ENCODE results near the gene TMEM144.

Gene TMEM144

GRCh38 chr4:158209825-158210807 is at the start of gene TMEM144:
TSS of gene TMEM144 (plus strand) at chr4:158210486. CDS start at chr4:158212668, 2,182 bp downstream.
- peak within 1 kb of the TSS; percentile 14 to 46 (median 28) for H3K4me3 ChIP-seq
- H3K27ac ChIP-seq: peak within 1 kb of the TSS; percentile 45 to 94 (median 87)

GRCh38 chr4:158161551-158162354 is 48.5 kb upstream of the TMEM144 start:
- H3K27ac ChIP-seq: peak overlapping the region in 10 of 21 experiments; percentile 8 to 82 (median 41)

DNA sequence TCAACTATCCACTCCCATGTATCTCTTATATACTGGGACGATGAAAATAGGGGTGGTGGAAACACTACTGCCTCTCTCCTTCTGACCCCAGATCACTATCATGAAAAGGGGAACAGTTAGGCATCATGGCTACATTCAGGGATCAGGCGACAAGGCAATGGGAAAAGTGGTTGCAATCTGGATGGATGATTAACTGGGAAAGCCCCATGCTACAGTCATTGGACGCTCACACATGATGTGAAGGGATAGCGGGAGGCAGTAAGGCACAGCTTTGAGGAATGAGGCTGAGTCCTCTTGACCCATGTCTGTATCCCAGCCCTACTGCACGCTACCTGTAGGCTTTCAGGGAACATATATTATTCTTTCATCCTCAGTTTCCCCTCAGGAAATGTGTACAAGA is 47.7 kb upstream of the TMEM144 start:
- no peak overlapping the region for H3K4me3 ChIP-seq
- peak overlapping the region in 4 of 21 experiments; percentile 24 to 82 (median 56) for H3K27ac ChIP-seq

More at GRCh38 chr4:158161551-158162354, 48.5 kb upstream of the TMEM144 start:
- H3K4me3 ChIP-seq: no peak overlapping the region

GRCh38 chr4:158163941-158164767 is 46.1 kb upstream of the TMEM144 start:
- Histone ChIP-seq H3K27ac (peak overlapping the region in 1 of 21 experiments; percentile 29), H3K4me3 (no peak overlapping the region)

- peak overlapping the region in 1 of 21 experiments; percentile 29 for H3K27ac ChIP-seq
- H3K4me3 ChIP-seq: no peak overlapping the region
These were observed 45.5 kb upstream of the TMEM144 start for GRCh38 chr4:158164768-158165213.

DNA sequence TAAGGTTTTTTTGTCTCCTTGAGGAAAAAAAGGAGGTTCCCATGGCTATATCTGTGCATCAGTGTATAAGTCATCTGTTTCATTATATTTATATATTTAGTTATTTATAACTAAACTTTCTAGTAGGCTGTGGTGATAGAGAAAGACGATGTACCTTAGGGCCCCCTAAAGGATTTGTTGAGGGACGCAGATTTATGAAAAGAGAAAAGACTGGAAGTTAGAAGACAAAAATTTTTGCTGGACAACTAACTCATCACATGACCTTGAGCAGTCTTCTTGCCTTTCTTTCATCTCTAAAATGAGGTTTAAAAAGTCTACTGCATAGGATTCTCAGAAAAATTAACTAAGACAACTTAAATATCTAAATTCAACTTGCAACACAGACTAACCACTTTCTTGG is 43.6 kb upstream of the TMEM144 start:
- H3K4me3 ChIP-seq: peak overlapping the region in 1 of 7 experiments; percentile 45

DNA sequence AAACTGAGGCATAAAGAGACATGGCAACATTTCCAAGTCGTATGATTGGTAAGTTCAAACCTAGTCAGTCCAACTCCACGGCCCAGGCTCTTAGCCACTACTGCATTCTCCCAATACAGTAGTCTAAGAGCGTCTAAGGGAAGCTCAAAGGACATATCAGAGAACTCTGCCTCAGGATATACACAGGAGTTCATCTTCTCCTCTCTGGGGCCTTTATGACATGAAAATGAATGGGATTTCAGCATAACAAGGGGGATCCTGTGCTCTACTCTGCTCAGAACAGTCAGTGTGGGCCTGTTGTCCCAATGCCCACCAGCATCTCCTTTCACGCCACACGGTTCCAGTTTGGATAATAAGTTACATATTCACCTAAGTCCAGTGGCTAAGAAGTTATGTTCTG is 41.7 kb upstream of the TMEM144 start:
- Histone ChIP-seq H3K4me3 (peak overlapping the region in 6 of 7 experiments; percentile 40 to 50 (median 42)), H3K27ac (peak overlapping the region in 14 of 21 experiments; percentile 6 to 93 (median 74))

More for the DNA sequence above, 43.6 kb upstream of the TMEM144 start:
- H3K27ac ChIP-seq: peak overlapping the region in 2 of 21 experiments; percentile 3 to 7

DNA sequence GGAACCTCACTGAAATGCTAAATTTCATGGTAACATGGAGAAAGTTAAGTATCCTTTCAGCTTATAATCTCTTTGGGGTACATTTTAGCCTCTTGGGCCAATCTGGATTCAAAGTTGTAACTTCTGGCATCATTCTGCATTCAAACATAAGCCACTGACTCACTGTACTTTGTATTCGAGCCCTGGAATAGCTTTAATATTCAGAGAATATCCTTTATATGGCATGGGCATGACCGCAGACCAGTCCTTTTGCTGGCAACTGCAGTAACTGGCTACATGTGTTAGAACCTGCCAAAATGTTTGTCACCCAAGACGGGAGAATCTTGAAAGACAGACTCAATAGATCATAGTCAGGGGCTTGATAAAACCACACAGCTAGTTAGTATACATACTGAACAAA is 40.8 kb upstream of the TMEM144 start:
- Histone ChIP-seq H3K27ac (peak overlapping the region in 20 of 21 experiments; percentile 12 to 93 (median 76)), H3K4me3 (peak overlapping the region; percentile 19 to 50 (median 41))

DNA sequence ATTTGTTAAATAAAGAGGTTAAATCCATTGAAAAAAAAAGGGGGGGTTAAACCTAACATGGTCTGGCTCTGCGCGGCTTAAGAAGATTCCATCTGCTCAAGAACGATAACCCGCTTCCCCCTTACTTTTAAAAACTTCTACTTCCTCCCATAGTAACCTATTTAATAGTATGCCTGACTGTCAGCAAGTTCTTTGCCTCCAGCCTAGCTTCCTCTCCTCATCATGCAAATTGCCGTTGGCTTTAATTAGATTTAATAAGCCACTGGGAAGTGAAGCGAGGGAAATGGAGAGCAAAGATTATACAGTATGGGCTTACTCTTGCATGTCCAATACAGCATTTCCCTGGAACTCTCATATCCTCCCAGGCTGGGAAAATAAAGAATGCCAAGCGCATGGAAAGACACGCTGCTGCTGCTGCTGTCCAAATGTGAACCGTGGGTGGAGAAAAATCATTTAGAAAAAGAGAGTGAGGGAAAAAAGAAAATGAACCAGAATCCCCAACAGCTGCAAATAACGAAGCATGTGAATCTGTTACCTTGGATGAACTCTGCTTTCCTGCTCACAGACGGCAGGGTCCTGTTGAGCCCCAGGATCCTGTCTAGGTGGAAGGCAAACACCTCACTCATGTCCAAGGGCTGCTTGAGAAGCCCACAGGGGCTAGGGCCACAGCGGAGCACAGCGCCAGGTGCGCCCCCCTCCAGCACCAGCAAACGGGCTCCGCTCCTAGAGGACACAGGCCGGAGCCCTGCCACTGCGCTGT is 40.2 kb upstream of the TMEM144 start:
- H3K4me3 ChIP-seq: peak overlapping the region; percentile 19 to 50 (median 41)
- H3K27ac ChIP-seq: peak overlapping the region in 20 of 21 experiments; percentile 59 to 93 (median 76)

- H3K4me3 ChIP-seq: peak overlapping the region; percentile 19 to 50 (median 41)
- peak overlapping the region; percentile 14 to 93 (median 75) for H3K27ac ChIP-seq
These were observed 39.4 kb upstream of the TMEM144 start for GRCh38 chr4:158170691-158171561.

- peak within 1 kb of the TSS; percentile 9 to 50 (median 41) for H3K4me3 ChIP-seq
- H3K27ac ChIP-seq: peak within 1 kb of the TSS in 19 of 21 experiments; percentile 5 to 93 (median 73)
These were observed 37.7 kb upstream of the TMEM144 start, which contains the start of gene GASK1B for GRCh38 chr4:158172261-158173258. TSS of gene GASK1B (minus strand) at chr4:158173025. CDS start at chr4:158171375, 1,650 bp downstream.

- Histone ChIP-seq H3K4me3 (no peak overlapping the region), H3K27ac (no peak overlapping the region)
These were observed 34.2 kb upstream of the TMEM144 start for GRCh38 chr4:158176108-158176507.

DNA sequence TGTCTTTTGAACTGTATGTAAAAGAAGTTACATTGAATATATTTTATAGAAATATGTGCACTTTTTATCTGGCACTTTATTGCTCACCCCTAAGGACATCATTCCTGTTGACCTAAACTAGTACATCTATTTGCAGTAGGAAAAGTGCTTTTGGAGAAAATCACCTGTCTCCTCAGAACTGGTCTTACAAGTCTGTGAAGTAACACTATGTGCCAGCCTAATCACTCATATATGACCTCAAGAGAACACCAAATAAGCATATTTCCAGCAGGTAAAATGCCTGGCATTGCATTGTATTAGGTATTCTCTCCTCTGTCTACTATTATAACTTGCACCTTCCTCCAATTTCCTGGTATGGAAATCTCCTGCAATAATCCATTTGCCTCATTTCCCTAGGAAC is 33.5 kb upstream of the TMEM144 start:
- H3K27ac ChIP-seq: no peak overlapping the region
- no peak overlapping the region for H3K4me3 ChIP-seq

DNA sequence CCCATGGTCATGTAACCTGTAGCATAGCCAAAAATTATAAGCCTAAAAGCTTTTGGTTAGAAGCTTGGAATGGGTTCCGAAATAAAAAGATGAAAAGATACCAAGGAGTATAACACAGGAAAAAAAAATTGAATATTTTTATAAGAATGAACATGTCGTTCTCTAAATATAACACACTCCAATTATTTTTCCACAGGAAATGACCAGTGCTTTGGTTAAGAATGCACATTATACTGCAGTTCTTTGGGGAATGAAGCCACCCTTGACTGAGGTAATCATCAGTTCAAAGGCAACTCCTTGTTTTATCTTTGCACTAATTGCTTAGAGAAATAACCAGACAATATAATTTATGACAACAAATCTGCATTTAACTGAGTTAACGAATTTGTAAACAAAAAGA is 30.8 kb upstream of the TMEM144 start:
- Histone ChIP-seq H3K27ac (no peak overlapping the region), H3K4me3 (no peak overlapping the region)

GRCh38 chr4:158181906-158182305 is 28.4 kb upstream of the TMEM144 start:
- H3K27ac ChIP-seq: peak overlapping the region in 2 of 21 experiments; percentile 19 to 31
- no peak overlapping the region for H3K4me3 ChIP-seq

- H3K4me3 ChIP-seq: no peak overlapping the region
- H3K27ac ChIP-seq: no peak overlapping the region
These were observed 27.6 kb upstream of the TMEM144 start for GRCh38 chr4:158182736-158183135.

Data from skin epidermis (tissue), 12 donors.